Caco-2 (cell line): ENCODE results near the gene SPSB2. TPM values are rescaled to one million over a fixed set of nuclear protein-coding genes. Genes with fewer than 3 reads are reported as not detected.

ENCODE experiments used
- BruUV-seq: library from RNA; stranded (reverse); fragments of 400-500 nt; replicated peaks from 2 replicates; lab custom pipeline; 2021; lab: Mats Ljungman, UMichigan
- CTCF ChIA-PET: fragments of 300-600 bp; sonication (Branson Sonifier 250); formaldehyde crosslinking; loops from one replicate; lab custom pipeline; 2022; ENCODE audit warnings: antibody characterized with exemption; lab: Charles Lee
- POLR2A ChIA-PET: fragments of 300-600 bp; sonication (Branson Sonifier 250); formaldehyde crosslinking; loops from one replicate; lab custom pipeline; 2022; ENCODE audit warnings: antibody characterized with exemption; lab: Charles Lee
- DNase-seq, 2 experiments: peaks; one replicate each; pipeline versions ENCODE4 v3.0.0 to v3.0.0-alpha.2; 2020 to 2022
- H3K27me3 ChIP-seq: replicated peaks from 2 replicates; pipeline ENCODE4 v1.6.0; 2011; ENCODE audit warnings: low read length; ENCODE audit not compliant: control insufficient read depth, insufficient read depth
- H3K36me3 ChIP-seq: 2 replicates; pipeline ENCODE4 v1.5.1; 2011; ENCODE audit warnings: low read length; ENCODE audit not compliant: control insufficient read depth, insufficient read depth
- H3K4me1 ChIP-seq: fragments of 250-450 bp; sonication (Bioruptor Pico); 2 replicates; pipeline ENCODE4 v1.5.1; 2020; ENCODE audit warnings: mild to moderate bottlenecking
- H3K4me3 ChIP-seq: 2 replicates; pipeline ENCODE4 v1.5.1; 2011; ENCODE audit warnings: low read depth, mild to moderate bottlenecking, control low read depth, low read length
- H3K9me3 ChIP-seq: fragments of 250-450 bp; sonication (Bioruptor Pico); 2 replicates; pipeline ENCODE4 v1.5.1; 2020; ENCODE audit warnings: mild to moderate bottlenecking, moderate library complexity
- H3K27ac Mint-ChIP-seq: one replicate; pipeline ENCODE4 v1.8.0; 2022; ENCODE audit warnings: mixed read lengths; ENCODE audit not compliant: unreplicated experiment
- H3K27me3 Mint-ChIP-seq: one replicate; pipeline ENCODE4 v1.8.0; 2022; ENCODE audit warnings: mixed read lengths; ENCODE audit not compliant: insufficient read depth, unreplicated experiment
- H3K36me3 Mint-ChIP-seq: one replicate; pipeline ENCODE4 v1.8.0; 2022; ENCODE audit warnings: mild to moderate bottlenecking, mixed read lengths; ENCODE audit not compliant: insufficient read depth, unreplicated experiment
- H3K4me1 Mint-ChIP-seq: one replicate; pipeline ENCODE4 v1.8.0; 2022; ENCODE audit warnings: low read depth, mixed read lengths; ENCODE audit not compliant: unreplicated experiment
- H3K4me3 Mint-ChIP-seq: one replicate; pipeline ENCODE4 v1.8.0; 2022; ENCODE audit warnings: mild to moderate bottlenecking, moderate library complexity, mixed read lengths; ENCODE audit not compliant: unreplicated experiment
- H3K9me3 Mint-ChIP-seq: one replicate; pipeline ENCODE4 v1.8.0; 2022; ENCODE audit warnings: mixed read lengths; ENCODE audit not compliant: unreplicated experiment
- CTCF ChIP-seq, 2 experiments: fragments of 200-600 bp in 1 of 2; IDR thresholded peaks; 1 replicate in 1 of 2; 2 replicates in 1 of 2; pipeline versions ENCODE4 v1.5.1 to v1.8.0; 2011 to 2022; ENCODE audit warnings: antibody characterized with exemption in 1 of 2, control low read depth in 1 of 2, inconsistent platforms in 1 of 2, low read depth in 1 of 2, low read length in 1 of 2, mild to moderate bottlenecking in 1 of 2, moderate library complexity in 1 of 2; ENCODE audit not compliant: insufficient read depth in 1 of 2, severe bottlenecking in 1 of 2, unreplicated experiment in 1 of 2
- intact Hi-C: fragments of 100-400 bp; cut with micrococcal nuclease; formaldehyde crosslinking; loops from one replicate; pipeline ENCODE4 v1.10.0; 2022; ENCODE audit not compliant: unreplicated experiment
- total RNA-seq: library from RNA; stranded (reverse); gene quantifications from 2 replicates; pipeline ENCODE4 v1.2.3, GENCODE V29; 2022

The SPSB2 gene
- total RNA-seq, 1 experiment from 2014 or later: 23.7 TPM

- POLR2A ChIA-PET: no interaction called here
- CTCF ChIA-PET: interaction anchor here (1.3 to 2.0 kb wide), 3 partner anchors 11 to 33 kb away, joined by 3 to 8 read pairs (median 8); partner anchors contain the start of gene SPSB2
- no TSS peak for BruUV-seq
These were observed 29.3 kb upstream of the SPSB2 start for GRCh38 chr12:6902448-6902847.

GRCh38 chr12:6899837-6900519, 26.9 kb upstream of the SPSB2 start:
- intact Hi-C loops: no loop called here
- no peak for TF ChIP-seq CTCF (IDR thresholded peaks at IDR 0.05; ENCODE audit: insufficient read depth in 1 of 2, low read depth in 1 of 2, low read length in 1 of 2, severe bottlenecking in 1 of 2, unreplicated experiment in 1 of 2)
- Histone ChIP-seq H3K4me1 (peaks cover 16% of the 10 kb centered on the region), H3K27me3 (no peaks in the 10 kb centered on the region), H3K4me3 (no peak overlapping the region), H3K9me3 (no peaks in the 10 kb centered on the region), H3K36me3 (no peaks in the 10 kb centered on the region)
- Mint-ChIP-seq H3K4me1 (peaks cover 14% of the 10 kb centered on the region), H3K36me3 (no peaks in the 10 kb centered on the region), H3K9me3 (no peaks in the 10 kb centered on the region), H3K4me3 (no peak overlapping the region), H3K27me3 (no peaks in the 10 kb centered on the region), H3K27ac (no peak overlapping the region)
- CTCF ChIA-PET: no interaction called here
- POLR2A ChIA-PET: no interaction called here
- BruUV-seq: no TSS peak
- peak in 1 of 2 experiments; percentile 53 for DNase-seq

More at GRCh38 chr12:6902448-6902847, 29.3 kb upstream of the SPSB2 start:
- H3K27me3 ChIP-seq: no peaks in the 10 kb centered on the region
- H3K36me3 ChIP-seq: no peaks in the 10 kb centered on the region
- H3K4me3 ChIP-seq: no peak overlapping the region
- no peaks in the 10 kb centered on the region for H3K9me3 Mint-ChIP-seq
- peaks cover 20% of the 10 kb centered on the region for H3K4me1 ChIP-seq
- H3K27ac Mint-ChIP-seq: peak overlapping the region; percentile 21
- H3K9me3 ChIP-seq: no peaks in the 10 kb centered on the region
- no peak for DNase-seq
- H3K4me3 Mint-ChIP-seq: no peak overlapping the region
- peaks cover 14% of the 10 kb centered on the region for H3K4me1 Mint-ChIP-seq
- TF ChIP-seq CTCF (IDR thresholded peaks at IDR 0.05; ENCODE audit: insufficient read depth in 1 of 2, low read depth in 1 of 2, low read length in 1 of 2, severe bottlenecking in 1 of 2, unreplicated experiment in 1 of 2): no peak
- intact Hi-C loops: no loop called here
- H3K27me3 Mint-ChIP-seq: no peaks in the 10 kb centered on the region
- H3K36me3 Mint-ChIP-seq: no peaks in the 10 kb centered on the region

- Mint-ChIP-seq H3K9me3 (no peaks in the 10 kb centered on the region), H3K27ac (no peak overlapping the region), H3K4me1 (peaks cover 14% of the 10 kb centered on the region), H3K27me3 (no peaks in the 10 kb centered on the region), H3K36me3 (no peaks in the 10 kb centered on the region), H3K4me3 (no peak overlapping the region)
- TF ChIP-seq CTCF (IDR thresholded peaks at IDR 0.05; ENCODE audit: insufficient read depth in 1 of 2, low read depth in 1 of 2, low read length in 1 of 2, severe bottlenecking in 1 of 2, unreplicated experiment in 1 of 2): no peak
- DNase-seq: no peak
- no peaks in the 10 kb centered on the region for H3K9me3 ChIP-seq
- ChIA-PET CTCF (no interaction called here), POLR2A (no interaction called here)
- no peak overlapping the region for H3K4me3 ChIP-seq
- H3K36me3 ChIP-seq: no peaks in the 10 kb centered on the region
- no peaks in the 10 kb centered on the region for H3K27me3 ChIP-seq
- intact Hi-C loops: no loop called here
- peaks cover 15% of the 10 kb centered on the region for H3K4me1 ChIP-seq
- BruUV-seq: no TSS peak
These were observed 26.3 kb upstream of the SPSB2 start for GRCh38 chr12:6899427-6899826.
